ENCODE results near the gene ARHGEF7. TPM values are rescaled to one million over a fixed set of nuclear protein-coding genes. Genes with fewer than 3 reads are reported as not detected.
A peak's percentile ranks its signal among the peaks of the same experiment; 100 is the strongest.

The ARHGEF7 gene
- total and polyA plus RNA-seq, 2 experiments from 2014 or later: 23.6 to 58.9 TPM

DNA sequence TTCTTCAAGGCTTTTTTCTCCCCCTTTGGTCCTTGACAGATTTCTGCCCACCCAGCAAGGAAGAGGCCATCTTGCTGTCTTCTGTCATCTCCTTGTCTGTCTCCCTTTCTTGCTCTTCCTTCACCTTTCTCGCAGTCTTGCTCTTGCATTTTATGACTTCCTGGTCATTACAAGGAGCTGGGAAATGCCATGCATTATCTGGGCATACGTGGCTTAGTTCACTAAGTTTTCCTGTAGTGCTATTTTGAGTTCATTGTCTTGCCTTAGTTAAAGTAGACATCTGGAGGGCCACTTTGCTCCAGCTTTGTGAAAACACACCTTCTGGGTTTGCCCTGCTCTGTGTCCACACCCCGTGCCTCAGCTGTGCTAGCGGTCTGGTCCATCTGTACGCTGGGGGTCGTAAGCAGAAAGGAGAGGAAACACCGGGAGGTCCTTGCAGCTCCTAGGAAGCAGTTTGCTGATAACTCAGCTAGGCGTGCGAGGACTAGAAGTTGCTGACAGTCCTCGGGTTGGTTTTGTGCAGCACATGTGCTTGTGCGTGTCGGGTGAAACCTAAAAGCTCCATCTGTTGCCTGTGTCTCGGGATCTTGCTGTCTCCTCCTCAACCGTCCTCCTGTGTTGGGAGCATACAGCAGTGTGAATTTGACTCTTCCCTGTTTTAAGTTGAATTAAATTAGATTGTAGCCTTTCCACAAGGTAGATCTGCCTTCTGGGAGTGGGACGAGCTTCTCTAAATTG lies 59.4 kb downstream of the ARHGEF7 start (continued):
- TF ChIP-seq, protein P1, sequence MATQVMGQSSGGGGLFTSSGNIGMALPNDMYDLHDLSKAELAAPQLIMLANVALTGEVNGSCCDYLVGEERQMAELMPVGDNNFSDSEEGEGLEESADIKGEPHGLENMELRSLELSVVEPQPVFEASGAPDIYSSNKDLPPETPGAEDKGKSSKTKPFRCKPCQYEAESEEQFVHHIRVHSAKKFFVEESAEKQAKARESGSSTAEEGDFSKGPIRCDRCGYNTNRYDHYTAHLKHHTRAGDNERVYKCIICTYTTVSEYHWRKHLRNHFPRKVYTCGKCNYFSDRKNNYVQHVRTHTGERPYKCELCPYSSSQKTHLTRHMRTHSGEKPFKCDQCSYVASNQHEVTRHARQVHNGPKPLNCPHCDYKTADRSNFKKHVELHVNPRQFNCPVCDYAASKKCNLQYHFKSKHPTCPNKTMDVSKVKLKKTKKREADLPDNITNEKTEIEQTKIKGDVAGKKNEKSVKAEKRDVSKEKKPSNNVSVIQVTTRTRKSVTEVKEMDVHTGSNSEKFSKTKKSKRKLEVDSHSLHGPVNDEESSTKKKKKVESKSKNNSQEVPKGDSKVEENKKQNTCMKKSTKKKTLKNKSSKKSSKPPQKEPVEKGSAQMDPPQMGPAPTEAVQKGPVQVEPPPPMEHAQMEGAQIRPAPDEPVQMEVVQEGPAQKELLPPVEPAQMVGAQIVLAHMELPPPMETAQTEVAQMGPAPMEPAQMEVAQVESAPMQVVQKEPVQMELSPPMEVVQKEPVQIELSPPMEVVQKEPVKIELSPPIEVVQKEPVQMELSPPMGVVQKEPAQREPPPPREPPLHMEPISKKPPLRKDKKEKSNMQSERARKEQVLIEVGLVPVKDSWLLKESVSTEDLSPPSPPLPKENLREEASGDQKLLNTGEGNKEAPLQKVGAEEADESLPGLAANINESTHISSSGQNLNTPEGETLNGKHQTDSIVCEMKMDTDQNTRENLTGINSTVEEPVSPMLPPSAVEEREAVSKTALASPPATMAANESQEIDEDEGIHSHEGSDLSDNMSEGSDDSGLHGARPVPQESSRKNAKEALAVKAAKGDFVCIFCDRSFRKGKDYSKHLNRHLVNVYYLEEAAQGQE (IDR thresholded peaks at IDR 0.05; ENCODE audit: unreplicated experiment): no peak
- TF ChIP-seq EZH2phosphoT487 (IDR thresholded peaks at IDR 0.05; ENCODE audit: unreplicated experiment): no peak

DNA sequence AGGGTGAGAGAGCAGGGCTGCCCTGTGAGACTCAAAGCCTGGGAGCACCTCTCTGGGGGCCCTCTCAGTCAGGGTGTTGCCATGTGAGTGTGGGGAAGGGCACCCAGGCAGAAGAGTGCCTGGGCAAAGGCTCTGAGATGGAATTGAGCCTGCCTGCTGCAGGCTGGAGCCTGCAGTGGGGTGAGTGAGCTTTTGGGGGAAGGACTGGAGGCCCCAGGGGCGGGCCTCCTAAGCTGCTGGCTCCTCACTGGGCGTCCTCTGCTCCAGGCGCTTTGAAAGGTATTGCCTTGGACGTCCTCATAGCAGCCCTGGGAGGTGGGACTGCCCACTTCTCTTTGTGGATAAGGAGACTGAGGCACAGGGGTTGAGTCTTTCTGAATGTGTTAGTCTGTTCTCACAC lies 60.3 kb downstream of the ARHGEF7 start:
- peaks cover 60% of the 10 kb centered on the region for H4K20me1 ChIP-seq (replicated peaks; ENCODE audit: insufficient read depth)
- peaks cover 29% of the 10 kb centered on the region for H3K4me1 Mint-ChIP-seq
- TF ChIP-seq, protein P2, sequence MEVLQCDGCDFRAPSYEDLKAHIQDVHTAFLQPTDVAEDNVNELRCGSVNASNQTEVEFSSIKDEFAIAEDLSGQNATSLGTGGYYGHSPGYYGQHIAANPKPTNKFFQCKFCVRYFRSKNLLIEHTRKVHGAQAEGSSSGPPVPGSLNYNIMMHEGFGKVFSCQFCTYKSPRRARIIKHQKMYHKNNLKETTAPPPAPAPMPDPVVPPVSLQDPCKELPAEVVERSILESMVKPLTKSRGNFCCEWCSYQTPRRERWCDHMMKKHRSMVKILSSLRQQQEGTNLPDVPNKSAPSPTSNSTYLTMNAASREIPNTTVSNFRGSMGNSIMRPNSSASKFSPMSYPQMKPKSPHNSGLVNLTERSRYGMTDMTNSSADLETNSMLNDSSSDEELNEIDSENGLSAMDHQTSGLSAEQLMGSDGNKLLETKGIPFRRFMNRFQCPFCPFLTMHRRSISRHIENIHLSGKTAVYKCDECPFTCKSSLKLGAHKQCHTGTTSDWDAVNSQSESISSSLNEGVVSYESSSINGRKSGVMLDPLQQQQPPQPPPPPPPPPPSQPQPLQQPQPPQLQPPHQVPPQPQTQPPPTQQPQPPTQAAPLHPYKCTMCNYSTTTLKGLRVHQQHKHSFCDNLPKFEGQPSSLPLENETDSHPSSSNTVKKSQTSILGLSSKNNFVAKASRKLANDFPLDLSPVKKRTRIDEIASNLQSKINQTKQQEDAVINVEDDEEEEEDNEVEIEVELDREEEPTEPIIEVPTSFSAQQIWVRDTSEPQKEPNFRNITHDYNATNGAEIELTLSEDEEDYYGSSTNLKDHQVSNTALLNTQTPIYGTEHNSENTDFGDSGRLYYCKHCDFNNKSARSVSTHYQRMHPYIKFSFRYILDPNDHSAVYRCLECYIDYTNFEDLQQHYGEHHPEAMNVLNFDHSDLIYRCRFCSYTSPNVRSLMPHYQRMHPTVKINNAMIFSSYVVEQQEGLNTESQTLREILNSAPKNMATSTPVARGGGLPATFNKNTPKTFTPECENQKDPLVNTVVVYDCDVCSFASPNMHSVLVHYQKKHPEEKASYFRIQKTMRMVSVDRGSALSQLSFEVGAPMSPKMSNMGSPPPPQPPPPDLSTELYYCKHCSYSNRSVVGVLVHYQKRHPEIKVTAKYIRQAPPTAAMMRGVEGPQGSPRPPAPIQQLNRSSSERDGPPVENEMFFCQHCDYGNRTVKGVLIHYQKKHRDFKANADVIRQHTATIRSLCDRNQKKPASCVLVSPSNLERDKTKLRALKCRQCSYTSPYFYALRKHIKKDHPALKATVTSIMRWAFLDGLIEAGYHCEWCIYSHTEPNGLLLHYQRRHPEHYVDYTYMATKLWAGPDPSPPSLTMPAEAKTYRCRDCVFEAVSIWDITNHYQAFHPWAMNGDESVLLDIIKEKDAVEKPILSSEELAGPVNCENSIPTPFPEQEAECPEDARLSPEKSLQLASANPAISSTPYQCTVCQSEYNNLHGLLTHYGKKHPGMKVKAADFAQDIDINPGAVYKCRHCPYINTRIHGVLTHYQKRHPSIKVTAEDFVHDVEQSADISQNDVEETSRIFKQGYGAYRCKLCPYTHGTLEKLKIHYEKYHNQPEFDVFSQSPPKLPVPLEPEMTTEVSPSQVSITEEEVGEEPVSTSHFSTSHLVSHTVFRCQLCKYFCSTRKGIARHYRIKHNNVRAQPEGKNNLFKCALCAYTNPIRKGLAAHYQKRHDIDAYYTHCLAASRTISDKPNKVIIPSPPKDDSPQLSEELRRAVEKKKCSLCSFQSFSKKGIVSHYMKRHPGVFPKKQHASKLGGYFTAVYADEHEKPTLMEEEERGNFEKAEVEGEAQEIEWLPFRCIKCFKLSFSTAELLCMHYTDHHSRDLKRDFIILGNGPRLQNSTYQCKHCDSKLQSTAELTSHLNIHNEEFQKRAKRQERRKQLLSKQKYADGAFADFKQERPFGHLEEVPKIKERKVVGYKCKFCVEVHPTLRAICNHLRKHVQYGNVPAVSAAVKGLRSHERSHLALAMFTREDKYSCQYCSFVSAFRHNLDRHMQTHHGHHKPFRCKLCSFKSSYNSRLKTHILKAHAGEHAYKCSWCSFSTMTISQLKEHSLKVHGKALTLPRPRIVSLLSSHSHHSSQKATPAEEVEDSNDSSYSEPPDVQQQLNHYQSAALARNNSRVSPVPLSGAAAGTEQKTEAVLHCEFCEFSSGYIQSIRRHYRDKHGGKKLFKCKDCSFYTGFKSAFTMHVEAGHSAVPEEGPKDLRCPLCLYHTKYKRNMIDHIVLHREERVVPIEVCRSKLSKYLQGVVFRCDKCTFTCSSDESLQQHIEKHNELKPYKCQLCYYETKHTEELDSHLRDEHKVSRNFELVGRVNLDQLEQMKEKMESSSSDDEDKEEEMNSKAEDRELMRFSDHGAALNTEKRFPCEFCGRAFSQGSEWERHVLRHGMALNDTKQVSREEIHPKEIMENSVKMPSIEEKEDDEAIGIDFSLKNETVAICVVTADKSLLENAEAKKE (CRISPR knock-in tag; IDR thresholded peaks at IDR 0.05): no peak
- TF ChIP-seq, protein P3, sequence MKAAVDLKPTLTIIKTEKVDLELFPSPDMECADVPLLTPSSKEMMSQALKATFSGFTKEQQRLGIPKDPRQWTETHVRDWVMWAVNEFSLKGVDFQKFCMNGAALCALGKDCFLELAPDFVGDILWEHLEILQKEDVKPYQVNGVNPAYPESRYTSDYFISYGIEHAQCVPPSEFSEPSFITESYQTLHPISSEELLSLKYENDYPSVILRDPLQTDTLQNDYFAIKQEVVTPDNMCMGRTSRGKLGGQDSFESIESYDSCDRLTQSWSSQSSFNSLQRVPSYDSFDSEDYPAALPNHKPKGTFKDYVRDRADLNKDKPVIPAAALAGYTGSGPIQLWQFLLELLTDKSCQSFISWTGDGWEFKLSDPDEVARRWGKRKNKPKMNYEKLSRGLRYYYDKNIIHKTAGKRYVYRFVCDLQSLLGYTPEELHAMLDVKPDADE (IDR thresholded peaks at IDR 0.05): no peak
- no peak for TF ChIP-seq ZNF331 (CRISPR knock-in tag; IDR thresholded peaks at IDR 0.05; ENCODE audit: low read depth)
- no peak for TF ChIP-seq STAT1 (IDR thresholded peaks at IDR 0.05; ENCODE audit: unreplicated experiment)
- TF ChIP-seq JUNB (IDR thresholded peaks at IDR 0.05; ENCODE audit: unreplicated experiment): no peak
- no peak for TF ChIP-seq ZNF114 (CRISPR knock-in tag; IDR thresholded peaks at IDR 0.05)
- TF ChIP-seq CREB1 (CRISPR knock-in tag; IDR thresholded peaks at IDR 0.05; ENCODE audit: low read depth): no peak
- TF ChIP-seq, protein P1 (IDR thresholded peaks at IDR 0.05; ENCODE audit: unreplicated experiment): no peak
- no peak for TF ChIP-seq EZH2 (IDR thresholded peaks at IDR 0.05; ENCODE audit: low read depth, unreplicated experiment)

More for the DNA sequence above, 60.3 kb downstream of the ARHGEF7 start:
- Histone ChIP-seq H3K27ac (ENCODE audit: low read depth) (no peak overlapping the region), H3K4me3 (no peak overlapping the region), H3K4me2 (no peak overlapping the region), H3K4me1 (ENCODE audit: insufficient read depth) (peaks cover 14% of the 10 kb centered on the region), H3F3A (replicated peaks; ENCODE audit: low read depth) (no peaks in the 10 kb centered on the region), H3K79me2 (replicated peaks; ENCODE audit: insufficient read depth) (peaks cover 99% of the 10 kb centered on the region), H2AFZ (no peak overlapping the region), H3K27me3 (ENCODE audit: insufficient read depth) (no peaks in the 10 kb centered on the region), H3K36me3 (ENCODE audit: insufficient read depth) (no peaks in the 10 kb centered on the region), H3K9me2 (ENCODE audit: insufficient read depth) (no peaks in the 10 kb centered on the region)
- peak; percentile 41 for ATAC-seq
- Mint-ChIP-seq H3K9me3 (no peaks in the 10 kb centered on the region; the same call in 2 of the 3 replicates), H3K4me3 (no peak overlapping the region), H3K27ac (no peak overlapping the region), H3K36me3 (ENCODE audit: low read depth) (peaks cover 3% of the 10 kb centered on the region), H3K27me3 (ENCODE audit: insufficient read depth, low read depth, poor library complexity) (peaks cover 8% of the 10 kb centered on the region)
- no peak for DNase-seq (ENCODE audit: low spot score)

All from GM23338 (cell line).